Neural cell (in vitro differentiated cells): ENCODE measurements around the gene AVPI1. TPM values are rescaled to one million over a fixed set of nuclear protein-coding genes. Genes with fewer than 3 reads are reported as not detected.
"Not testable (repeated sequence)": the region's sequence is repeated elsewhere in the genome, so short reads cannot be mapped to it uniquely, and the experiment has no call there.

Experiments
- H2AFZ ChIP-seq: fragments of 200-600, 300-800 bp; sonication (generic), shearing (Covaris generic); 2 replicates; pipeline ENCODE4 v1.6.0; 2014; ENCODE audit warnings: low read depth, mild to moderate bottlenecking, antibody characterized with exemption, low read length, moderate library complexity
- H3F3A ChIP-seq: fragments of 200-600 bp; shearing (Covaris generic); 2 replicates; pipeline ENCODE4 v1.6.1; 2016; ENCODE audit warnings: mild to moderate bottlenecking, moderate library complexity, mixed read lengths, antibody characterized with exemption, low read length; ENCODE audit not compliant: insufficient read depth, poor library complexity, severe bottlenecking
- H3K27ac ChIP-seq: fragments of 200-600, 300-800 bp; sonication (generic), shearing (Covaris generic); 2 replicates; pipeline ENCODE4 v1.5.1; 2014; ENCODE audit warnings: mild to moderate bottlenecking, low read length, moderate library complexity
- H3K27me3 ChIP-seq: fragments of 300-800, 200-600 bp; sonication (generic), shearing (Covaris generic); 2 replicates; pipeline ENCODE4 v1.6.0; 2014; ENCODE audit warnings: mild to moderate bottlenecking, low read depth, low read length, moderate library complexity; ENCODE audit not compliant: insufficient read depth
- H3K36me3 ChIP-seq: fragments of 300-800, 200-600 bp; sonication (generic), shearing (Covaris generic); 2 replicates; pipeline ENCODE4 v1.5.1; 2014; ENCODE audit warnings: mild to moderate bottlenecking, antibody characterized with exemption, low read length, moderate library complexity; ENCODE audit not compliant: insufficient read depth
- H3K4me2 ChIP-seq: fragments of 300-800, 200-600 bp; sonication (generic), shearing (Covaris generic); 2 replicates; pipeline ENCODE4 v1.6.0; 2014; ENCODE audit warnings: mild to moderate bottlenecking, low read length
- H3K4me3 ChIP-seq: fragments of 300-800, 200-600 bp; sonication (generic), shearing (Covaris generic); 2 replicates; pipeline ENCODE4 v1.5.1; 2014; ENCODE audit warnings: mild to moderate bottlenecking, low read length, moderate library complexity
- H3K79me2 ChIP-seq: fragments of 200-600 bp; shearing (Covaris generic); replicated peaks from 2 replicates; pipeline ENCODE4 v1.6.0; 2014; ENCODE audit warnings: mild to moderate bottlenecking, low read length, moderate library complexity; ENCODE audit not compliant: insufficient read depth
- H3K9ac ChIP-seq: fragments of 300-800, 200-600 bp; sonication (generic), shearing (Covaris generic); 2 replicates; pipeline ENCODE4 v1.6.1; 2016; ENCODE audit warnings: mild to moderate bottlenecking, low read length, mixed read lengths
- H3K9me2 ChIP-seq: fragments of 200-600 bp; shearing (Covaris generic); 2 replicates; pipeline ENCODE4 v1.6.1; 2016; ENCODE audit warnings: mild to moderate bottlenecking, low read length, mixed read lengths; ENCODE audit not compliant: insufficient read depth
- H3K9me3 ChIP-seq: fragments of 200-600, 300-800 bp; sonication (generic), shearing (Covaris generic); 2 replicates; pipeline ENCODE4 v1.6.1; 2016; ENCODE audit warnings: mild to moderate bottlenecking, mixed run types, low read length, moderate library complexity, mixed read lengths
- H4K20me1 ChIP-seq: fragments of 200-600 bp; shearing (Covaris generic); 2 replicates; pipeline ENCODE4 v1.6.1; 2016; ENCODE audit warnings: mild to moderate bottlenecking, mixed run types; ENCODE audit not compliant: insufficient read depth
- CTCF ChIP-seq: fragments of 450-650 bp; IDR thresholded peaks from 2 replicates; pipeline ENCODE4 v1.5.1; 2014; ENCODE audit warnings: antibody characterized with exemption, mild to moderate bottlenecking, moderate library complexity; ENCODE audit not compliant: poor library complexity, severe bottlenecking
- EP300 ChIP-seq: fragments of 450-650 bp; conservative IDR thresholded peaks from 2 replicates; pipeline ENCODE4 v1.6.1; 2014; ENCODE audit warnings: antibody characterized with exemption, mild to moderate bottlenecking, moderate library complexity; ENCODE audit not compliant: poor library complexity, severe bottlenecking
- EZH2 ChIP-seq: fragments of 200-600, 300-800 bp; shearing (Covaris generic), sonication (generic); IDR thresholded peaks from 2 replicates; pipeline ENCODE4 v1.6.1; 2014; ENCODE audit warnings: antibody characterized with exemption, low read length, borderline replicate concordance, mild to moderate bottlenecking; ENCODE audit not compliant: insufficient read depth, poor library complexity, severe bottlenecking
- MXI1 ChIP-seq: fragments of 450-650 bp; conservative IDR thresholded peaks from 2 replicates; pipeline ENCODE4 v1.6.1; 2014; ENCODE audit warnings: antibody characterized with exemption, mild to moderate bottlenecking; ENCODE audit not compliant: poor library complexity, severe bottlenecking
- POLR2AphosphoS5 ChIP-seq: IDR thresholded peaks from 2 replicates; pipeline ENCODE4 v1.6.1; 2012
- RAD21 ChIP-seq: fragments of 450-650 bp; conservative IDR thresholded peaks from 2 replicates; pipeline ENCODE4 v1.6.1; 2014; ENCODE audit warnings: antibody characterized with exemption, mild to moderate bottlenecking, moderate library complexity
- REST ChIP-seq: IDR thresholded peaks from 2 replicates; pipeline ENCODE4 v1.6.1; 2012; ENCODE audit warnings: borderline replicate concordance
- SMC3 ChIP-seq: fragments of 450-650 bp; conservative IDR thresholded peaks from 2 replicates; pipeline ENCODE4 v1.6.1; 2014; ENCODE audit warnings: antibody characterized with exemption, mild to moderate bottlenecking, moderate library complexity; ENCODE audit not compliant: poor library complexity
- TAF1 ChIP-seq: IDR thresholded peaks from 2 replicates; pipeline ENCODE4 v1.6.1; 2012; ENCODE audit warnings: low read depth
- polyA plus RNA-seq: library from polyadenylated mRNA; depleted of rRNA; stranded (reverse); fragments of >200 nt; gene quantifications from 2 replicates; pipeline ENCODE4 v1.2.3, GENCODE V29; 2014

Gene AVPI1
- polyA plus RNA-seq, 1 donor from 2014 or later = 1.3 TPM

DNA sequence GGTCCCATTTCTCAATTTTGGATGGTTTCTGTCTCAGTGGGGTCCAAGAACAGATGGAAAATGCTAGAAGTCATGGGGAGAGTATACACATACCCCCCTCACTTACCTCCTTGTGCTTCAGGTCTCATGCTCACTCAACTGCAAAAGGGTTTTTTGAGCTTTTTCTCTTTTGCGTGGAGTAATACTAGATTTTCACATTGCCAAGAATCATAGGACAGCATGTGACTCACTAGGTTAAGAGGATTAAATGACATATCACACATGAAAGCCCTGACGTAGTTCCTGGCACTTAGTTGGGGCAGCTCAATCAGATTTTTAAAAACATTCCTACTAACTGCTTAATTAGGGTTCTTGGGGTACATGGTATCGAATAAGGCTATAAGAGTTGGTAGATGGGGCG, 42.1 kb downstream of the AVPI1 start:
- no peaks in the 10 kb centered on the region for H3K9me3 ChIP-seq
- H3K27me3 ChIP-seq = no peaks in the 10 kb centered on the region
- no peaks in the 10 kb centered on the region for H3F3A ChIP-seq
- TF ChIP-seq POLR2AphosphoS5 (no peak), REST (no peak), EP300 (no peak), EZH2 (no peak), SMC3 (no peak), TAF1 (no peak), RAD21 (no peak), CTCF (no peak), MXI1 (no peak)
- H3K9me2 ChIP-seq = no peaks in the 10 kb centered on the region
- no peaks in the 10 kb centered on the region for H3K36me3 ChIP-seq
- H3K4me2 ChIP-seq = no peak overlapping the region
- no peak overlapping the region for H3K27ac ChIP-seq
- H4K20me1 ChIP-seq = no peaks in the 10 kb centered on the region
- no peak overlapping the region for H3K4me3 ChIP-seq
- no peak overlapping the region for H3K9ac ChIP-seq
- H2AFZ ChIP-seq = no peak overlapping the region
- peaks cover 22% of the 10 kb centered on the region for H3K79me2 ChIP-seq

DNA sequence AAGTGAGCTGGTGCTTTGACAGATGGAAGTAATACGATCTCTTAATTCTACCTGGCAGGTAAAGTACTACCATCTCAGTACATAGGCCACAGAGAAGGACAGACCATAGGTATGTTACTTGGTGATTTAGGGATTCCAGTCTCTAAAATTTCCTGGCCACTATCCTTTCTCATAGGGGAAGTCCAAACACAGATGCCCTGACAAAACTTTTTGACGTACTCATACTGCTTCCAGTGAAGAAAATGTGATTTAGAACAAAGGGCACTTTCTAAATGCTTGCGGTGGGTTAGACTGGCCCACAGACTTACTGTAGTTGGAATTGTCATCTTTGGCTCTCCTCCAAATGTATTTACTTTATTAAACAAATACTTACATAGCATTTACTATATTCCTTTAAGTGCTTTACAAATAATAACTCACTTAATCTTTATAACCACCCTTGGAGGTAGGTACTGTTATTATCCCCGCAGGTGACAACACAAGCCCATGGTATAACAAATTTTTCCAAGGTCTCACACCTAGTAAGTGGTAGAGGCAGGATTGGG, 43.5 kb downstream of the AVPI1 start:
- H3K9me3 ChIP-seq = no peaks in the 10 kb centered on the region
- no peak overlapping the region for H3K4me3 ChIP-seq
- H3K36me3 ChIP-seq = no peaks in the 10 kb centered on the region
- H3K27ac ChIP-seq = no peak overlapping the region
- no peak for TF ChIP-seq RAD21
- TF ChIP-seq REST = no peak
- TF ChIP-seq MXI1 = no peak
- no peak for TF ChIP-seq TAF1
- TF ChIP-seq EZH2 = no peak
- TF ChIP-seq CTCF = no peak
- TF ChIP-seq POLR2AphosphoS5 = no peak
- no peak overlapping the region for H3K9ac ChIP-seq
- H3K27me3 ChIP-seq = no peaks in the 10 kb centered on the region
- no peaks in the 10 kb centered on the region for H4K20me1 ChIP-seq
- no peak overlapping the region for H2AFZ ChIP-seq
- H3K9me2 ChIP-seq = no peaks in the 10 kb centered on the region
- no peaks in the 10 kb centered on the region for H3F3A ChIP-seq
- H3K4me2 ChIP-seq = no peak overlapping the region
- H3K79me2 ChIP-seq = peaks cover 22% of the 10 kb centered on the region

- not testable (repeated sequence) for H4K20me1 ChIP-seq, H2AFZ ChIP-seq, H3K27ac ChIP-seq, H3K36me3 ChIP-seq, H3K27me3 ChIP-seq, H3K4me3 ChIP-seq, H3F3A ChIP-seq, H3K9me3 ChIP-seq, H3K9me2 ChIP-seq, H3K4me2 ChIP-seq, H3K9ac ChIP-seq
- peaks cover 22% of the 10 kb centered on the region for H3K79me2 ChIP-seq
Measured at GRCh38 chr10:97642471-97643159, 44.4 kb downstream of the AVPI1 start.
